Measurements from ENCODE around the gene WWOX. TPM values are rescaled to one million over a fixed set of nuclear protein-coding genes. Genes with fewer than 3 reads are reported as not detected.

The WWOX gene
- total and polyA plus RNA-seq, 7 donors = 7.1 to 46.8 (median 16.1) TPM

- TF ChIP-seq POLR2A (IDR thresholded peaks at IDR 0.05) (no peak), EP300 (IDR thresholded peaks at IDR 0.05) (no peak), POLR2AphosphoS5 (IDR thresholded peaks at IDR 0.05) (no peak)
- TF ChIP-seq, protein P1, sequence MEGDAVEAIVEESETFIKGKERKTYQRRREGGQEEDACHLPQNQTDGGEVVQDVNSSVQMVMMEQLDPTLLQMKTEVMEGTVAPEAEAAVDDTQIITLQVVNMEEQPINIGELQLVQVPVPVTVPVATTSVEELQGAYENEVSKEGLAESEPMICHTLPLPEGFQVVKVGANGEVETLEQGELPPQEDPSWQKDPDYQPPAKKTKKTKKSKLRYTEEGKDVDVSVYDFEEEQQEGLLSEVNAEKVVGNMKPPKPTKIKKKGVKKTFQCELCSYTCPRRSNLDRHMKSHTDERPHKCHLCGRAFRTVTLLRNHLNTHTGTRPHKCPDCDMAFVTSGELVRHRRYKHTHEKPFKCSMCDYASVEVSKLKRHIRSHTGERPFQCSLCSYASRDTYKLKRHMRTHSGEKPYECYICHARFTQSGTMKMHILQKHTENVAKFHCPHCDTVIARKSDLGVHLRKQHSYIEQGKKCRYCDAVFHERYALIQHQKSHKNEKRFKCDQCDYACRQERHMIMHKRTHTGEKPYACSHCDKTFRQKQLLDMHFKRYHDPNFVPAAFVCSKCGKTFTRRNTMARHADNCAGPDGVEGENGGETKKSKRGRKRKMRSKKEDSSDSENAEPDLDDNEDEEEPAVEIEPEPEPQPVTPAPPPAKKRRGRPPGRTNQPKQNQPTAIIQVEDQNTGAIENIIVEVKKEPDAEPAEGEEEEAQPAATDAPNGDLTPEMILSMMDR (IDR thresholded peaks at IDR 0.05) = no peak
- no peak for DNase-seq
- no peaks in the 10 kb centered on the region for H3K27me3 ChIP-seq
- no peak overlapping the region for H3K4me3 ChIP-seq
- peaks cover 0 to 19% (median 14%) of the 10 kb centered on the region in 4 donors for H3K4me1 ChIP-seq
- H3K27ac ChIP-seq = no peak overlapping the region
- intact Hi-C loops (cut with DNase I) = no loop called here
- 69 to 84% methylated on average over 3 of the region's 3 CpGs for WGBS, 2 donors
- no peaks in the 10 kb centered on the region for H3K36me3 ChIP-seq
- H3K9me3 ChIP-seq = no peaks in the 10 kb centered on the region
Observed at GRCh38 chr16:78821335-78821734, 721.9 kb downstream of the WWOX start.

GRCh38 chr16:78822509-78822908, 723.1 kb downstream of the WWOX start:
- no peak overlapping the region for H3K4me3 ChIP-seq
- WGBS, 2 donors = 93 to 94% methylated on average over 2 of the region's 2 CpGs
- no peak overlapping the region for H3K27ac ChIP-seq
- intact Hi-C loops (cut with DNase I) = no loop called here
- no peak for DNase-seq
- peaks cover 0 to 7% (median 4%) of the 10 kb centered on the region in 4 donors for H3K4me1 ChIP-seq
- H3K9me3 ChIP-seq = no peaks in the 10 kb centered on the region
- H3K36me3 ChIP-seq = no peaks in the 10 kb centered on the region
- TF ChIP-seq POLR2A (IDR thresholded peaks at IDR 0.05) = no peak
- TF ChIP-seq EP300 (IDR thresholded peaks at IDR 0.05) = no peak
- TF ChIP-seq, protein P1 (IDR thresholded peaks at IDR 0.05) = no peak
- TF ChIP-seq POLR2AphosphoS5 (IDR thresholded peaks at IDR 0.05) = no peak
- H3K27me3 ChIP-seq = no peaks in the 10 kb centered on the region

DNA sequence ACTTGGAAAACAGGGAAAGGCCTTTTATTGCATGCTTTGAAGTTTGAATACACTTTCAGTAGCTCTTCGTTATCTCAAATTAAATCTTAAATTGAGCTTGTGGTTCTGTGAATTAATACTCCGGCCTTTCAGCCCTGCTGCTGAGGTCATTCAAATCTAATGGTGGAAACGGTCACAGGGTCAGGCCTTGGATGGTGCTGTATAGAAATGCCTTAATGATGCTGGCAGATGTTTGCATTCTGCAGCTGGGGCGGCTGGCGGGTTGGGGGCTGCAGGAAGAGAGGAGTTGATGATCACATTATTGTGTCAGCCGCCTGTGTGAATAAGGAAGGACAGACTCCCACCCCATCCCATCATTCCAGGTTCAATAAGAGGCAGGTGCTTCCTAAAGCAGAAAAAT, 723.6 kb downstream of the WWOX start:
- Histone ChIP-seq H3K27ac (no peak overlapping the region), H3K36me3 (no peaks in the 10 kb centered on the region), H3K27me3 (no peaks in the 10 kb centered on the region), H3K9me3 (no peaks in the 10 kb centered on the region), H3K4me1 (peaks cover 0 to 2% (median under 1%) of the 10 kb centered on the region in 4 donors), H3K4me3 (no peak overlapping the region)
- intact Hi-C loops (cut with DNase I) = no loop called here
- 83 to 87% methylated on average over 6 of the region's 6 CpGs for WGBS, 2 donors
- TF ChIP-seq EP300 (IDR thresholded peaks at IDR 0.05) = no peak
- TF ChIP-seq, protein P1 (IDR thresholded peaks at IDR 0.05) = no peak
- no peak for TF ChIP-seq POLR2A (IDR thresholded peaks at IDR 0.05)
- no peak for TF ChIP-seq POLR2AphosphoS5 (IDR thresholded peaks at IDR 0.05)
- no peak for DNase-seq

DNA sequence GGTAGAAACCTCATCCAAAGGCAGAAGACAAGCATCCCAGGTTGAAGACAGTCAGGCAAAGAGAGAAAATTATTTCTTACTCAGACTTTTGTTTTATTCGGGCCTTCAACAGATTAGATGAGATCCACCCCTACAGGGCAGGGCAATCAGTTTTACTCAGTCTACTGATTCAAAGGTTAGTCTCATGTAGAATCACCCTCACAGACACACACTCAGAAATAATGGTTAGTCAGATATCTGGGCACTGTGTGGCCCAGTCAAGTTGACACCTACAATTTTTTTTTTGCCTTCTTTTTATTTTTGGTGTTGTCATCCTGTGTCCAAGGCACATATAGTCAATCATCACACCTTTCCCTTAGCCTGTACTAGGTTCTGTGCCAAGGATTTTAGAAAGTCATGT, 729.8 kb downstream of the WWOX start:
- 96 to 97% methylated on average over 1 of the region's 1 CpG for WGBS, 2 donors
- Histone ChIP-seq H3K4me1 (no peaks in the 10 kb centered on the region), H3K9me3 (no peaks in the 10 kb centered on the region), H3K36me3 (no peaks in the 10 kb centered on the region), H3K4me3 (no peak overlapping the region), H3K27ac (no peak overlapping the region), H3K27me3 (no peaks in the 10 kb centered on the region)
- intact Hi-C loops (cut with DNase I) = no loop called here
- no peak for DNase-seq
- TF ChIP-seq EP300 (IDR thresholded peaks at IDR 0.05) = no peak
- TF ChIP-seq POLR2AphosphoS5 (IDR thresholded peaks at IDR 0.05) = no peak
- no peak for TF ChIP-seq POLR2A (IDR thresholded peaks at IDR 0.05)
- TF ChIP-seq, protein P1 (IDR thresholded peaks at IDR 0.05) = no peak

- H3K36me3 ChIP-seq = no peaks in the 10 kb centered on the region
- H3K27me3 ChIP-seq = no peaks in the 10 kb centered on the region
- intact Hi-C loops (cut with DNase I) = no loop called here
- no peak overlapping the region for H3K4me3 ChIP-seq
- H3K4me1 ChIP-seq = no peaks in the 10 kb centered on the region
- DNase-seq = no peak
- H3K27ac ChIP-seq = no peak overlapping the region
- WGBS, 2 donors = 86 to 87% methylated on average over 9 of the region's 9 CpGs
- no peaks in the 10 kb centered on the region for H3K9me3 ChIP-seq
- TF ChIP-seq, protein P1 (IDR thresholded peaks at IDR 0.05) = no peak
- TF ChIP-seq POLR2AphosphoS5 (IDR thresholded peaks at IDR 0.05) (no peak), POLR2A (IDR thresholded peaks at IDR 0.05) (no peak), EP300 (IDR thresholded peaks at IDR 0.05) (no peak)
Observed at GRCh38 chr16:78830599-78830998, 731.1 kb downstream of the WWOX start.
